Measurements from ENCODE around the gene ASPSCR1.

DNA sequence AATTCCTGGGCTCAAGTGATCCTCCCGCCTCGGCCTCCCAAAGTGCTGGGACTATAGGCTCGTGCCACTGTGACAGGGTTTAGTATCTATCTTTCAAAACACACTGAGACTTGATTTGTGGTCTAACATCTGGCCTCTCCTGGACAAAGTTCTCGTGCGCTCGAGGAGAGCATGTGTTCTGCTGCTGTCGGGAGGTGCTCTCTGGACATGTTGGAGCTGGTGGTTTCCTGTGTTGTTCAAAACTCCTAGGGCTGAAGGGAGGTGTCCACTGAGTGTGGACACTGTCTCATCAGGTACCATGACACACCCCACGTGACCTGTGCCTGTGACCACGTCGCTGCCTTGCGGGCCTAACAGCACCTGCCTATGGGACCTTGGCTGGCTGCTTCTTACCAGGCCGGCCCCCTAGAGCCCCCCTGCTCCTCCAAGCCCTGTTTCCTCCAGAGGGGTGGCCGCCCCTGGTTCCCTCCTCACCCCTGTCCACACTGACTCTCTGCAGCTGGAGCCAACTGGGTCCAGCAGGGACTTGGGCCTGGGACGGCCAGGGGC, 68.6 kb downstream of the ASPSCR1 start:
- TF ChIP-seq POLR2AphosphoS5 (IDR thresholded peaks at IDR 0.05; ENCODE audit: low read depth, low read length) (no peak), TAF1 (IDR thresholded peaks at IDR 0.05; ENCODE audit: borderline replicate concordance, insufficient read depth, low read length) (no peak)
